ENCODE results near the gene HOXC10.

DNA sequence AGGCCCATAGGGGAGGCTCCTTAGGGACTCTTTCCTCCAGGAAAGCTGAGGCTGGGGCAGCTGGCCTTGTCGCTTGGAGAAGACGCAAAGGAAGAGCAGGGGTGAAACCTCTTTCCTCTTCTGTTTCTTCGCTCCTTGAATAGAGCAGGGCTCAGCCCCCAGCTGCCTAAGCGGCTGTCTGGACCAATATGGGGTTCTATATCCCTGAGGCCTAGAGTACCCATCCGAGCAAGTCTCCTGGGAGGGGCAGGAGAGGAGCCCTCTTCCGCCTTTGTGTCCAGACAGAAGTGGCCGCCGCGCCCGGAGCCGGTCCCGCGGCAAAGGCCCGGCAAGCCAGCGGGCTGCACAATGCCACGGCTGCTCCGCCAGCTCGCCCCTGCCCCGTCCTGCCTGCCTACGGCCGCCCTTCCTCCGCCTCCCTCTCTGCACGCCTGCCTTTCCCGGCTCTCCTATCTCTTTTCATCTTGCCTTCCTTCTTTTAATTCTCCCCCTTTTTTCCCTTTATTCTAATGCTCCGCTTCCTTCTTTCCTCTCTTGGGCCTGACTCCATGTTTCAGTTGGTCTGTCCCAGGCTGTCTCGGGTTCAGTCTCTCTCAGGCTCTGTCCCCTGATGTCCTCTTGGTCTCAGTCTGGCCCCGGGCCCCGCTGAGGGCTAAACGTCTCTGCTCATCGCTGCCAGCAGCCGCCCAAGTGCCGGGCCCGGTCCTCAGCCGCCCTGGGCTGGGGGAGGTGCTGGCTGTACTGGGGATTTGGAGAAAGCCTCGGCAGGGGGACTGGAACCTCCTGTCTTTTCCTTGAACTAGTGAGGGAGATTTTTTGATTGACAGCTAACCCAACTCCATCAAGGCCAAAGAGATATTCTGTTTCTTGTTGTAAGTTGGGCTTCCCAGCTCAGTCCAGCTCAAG lies 12.5 kb downstream of the HOXC10 start:
- TF ChIP-seq, protein P1, sequence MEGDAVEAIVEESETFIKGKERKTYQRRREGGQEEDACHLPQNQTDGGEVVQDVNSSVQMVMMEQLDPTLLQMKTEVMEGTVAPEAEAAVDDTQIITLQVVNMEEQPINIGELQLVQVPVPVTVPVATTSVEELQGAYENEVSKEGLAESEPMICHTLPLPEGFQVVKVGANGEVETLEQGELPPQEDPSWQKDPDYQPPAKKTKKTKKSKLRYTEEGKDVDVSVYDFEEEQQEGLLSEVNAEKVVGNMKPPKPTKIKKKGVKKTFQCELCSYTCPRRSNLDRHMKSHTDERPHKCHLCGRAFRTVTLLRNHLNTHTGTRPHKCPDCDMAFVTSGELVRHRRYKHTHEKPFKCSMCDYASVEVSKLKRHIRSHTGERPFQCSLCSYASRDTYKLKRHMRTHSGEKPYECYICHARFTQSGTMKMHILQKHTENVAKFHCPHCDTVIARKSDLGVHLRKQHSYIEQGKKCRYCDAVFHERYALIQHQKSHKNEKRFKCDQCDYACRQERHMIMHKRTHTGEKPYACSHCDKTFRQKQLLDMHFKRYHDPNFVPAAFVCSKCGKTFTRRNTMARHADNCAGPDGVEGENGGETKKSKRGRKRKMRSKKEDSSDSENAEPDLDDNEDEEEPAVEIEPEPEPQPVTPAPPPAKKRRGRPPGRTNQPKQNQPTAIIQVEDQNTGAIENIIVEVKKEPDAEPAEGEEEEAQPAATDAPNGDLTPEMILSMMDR (optimal IDR thresholded peaks at IDR 0.05 in 1 of 3, IDR thresholded peaks at IDR 0.05 in 1 of 3, conservative IDR thresholded peaks at IDR 0.05 in 1 of 3; ENCODE audit: extremely low read depth in 1 of 3, insufficient read depth in 2 of 3, low read length in 3 of 3): no peak
- no peak for TF ChIP-seq EZH2 (IDR thresholded peaks at IDR 0.05; ENCODE audit: low read length)

Measured in keratinocyte (primary cell).